GM21360 (cell line): ENCODE data around the gene IL1R2.

Experiments used
- ATAC-seq: cut with Tn5 transposase; IDR thresholded peaks from one replicate; pipeline ENCODE4 v1.9.1; 2021; ENCODE audit warnings: mild to moderate bottlenecking, moderate library complexity; ENCODE audit not compliant: unreplicated experiment

The IL1R2 gene

GRCh38 chr2:101972621-101973434 lies 18.9 kb upstream of the IL1R2 start:
- ATAC-seq, result no peak

DNA sequence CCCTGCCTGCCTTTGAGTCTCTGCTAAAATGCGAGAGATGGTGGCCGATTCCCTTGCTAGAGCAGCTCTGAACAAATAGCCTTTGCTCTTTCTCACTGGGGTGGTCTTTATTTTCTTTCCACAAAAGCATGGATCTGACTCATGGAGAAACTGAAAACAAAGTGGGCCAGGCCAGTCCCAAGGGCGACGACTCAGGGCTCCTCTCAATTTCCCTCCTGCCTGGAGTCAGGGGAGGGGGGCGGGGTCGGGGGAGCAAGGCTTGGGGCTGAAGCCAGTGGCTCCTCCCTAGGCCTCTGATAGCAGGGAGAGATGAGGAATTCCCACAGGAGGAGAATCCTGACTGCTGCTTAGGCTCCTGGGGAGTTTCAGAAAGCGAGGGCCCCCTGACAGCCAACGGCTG lies 17.1 kb upstream of the IL1R2 start:
- ATAC-seq, result no peak

DNA sequence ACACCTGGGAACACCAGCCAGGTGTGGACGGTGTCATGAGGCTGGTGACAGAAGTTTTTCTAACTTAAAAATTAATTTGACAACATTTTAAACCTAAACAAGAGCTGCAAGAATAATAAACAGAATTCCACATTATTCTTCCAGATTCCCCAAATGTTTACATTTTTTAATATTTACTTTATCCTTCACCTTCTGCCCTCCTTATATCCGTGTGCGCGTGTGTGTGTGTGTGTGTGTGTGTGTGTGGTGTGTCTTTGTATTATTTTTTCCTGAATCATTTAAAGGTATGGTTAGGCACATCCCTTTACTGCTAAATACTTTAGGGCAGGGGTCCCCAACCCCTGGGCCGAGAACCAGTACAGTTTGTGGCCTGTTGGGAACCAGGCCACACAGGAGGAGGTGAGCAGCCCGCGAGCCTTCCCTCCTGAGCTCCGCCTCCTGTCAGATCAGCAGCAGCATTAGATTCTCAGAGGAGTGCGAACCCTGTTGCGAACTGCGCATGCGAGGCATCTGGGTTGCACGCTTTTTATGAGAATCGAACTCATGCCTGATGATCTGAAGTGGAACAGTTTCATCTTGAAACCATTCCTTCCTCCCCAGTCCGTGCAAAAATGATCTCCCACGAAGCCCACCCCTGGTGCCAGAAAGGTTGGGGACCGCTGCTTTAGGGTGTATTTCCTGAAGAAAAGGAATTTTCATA lies 16.4 kb upstream of the IL1R2 start:
- ATAC-seq, result no peak

- no peak for ATAC-seq
These were observed 14.9 kb upstream of the IL1R2 start for GRCh38 chr2:101976891-101977290.

- no peak for ATAC-seq
These were observed 11.4 kb upstream of the IL1R2 start for GRCh38 chr2:101980368-101980767.

- no peak for ATAC-seq
These were observed 10.7 kb upstream of the IL1R2 start for GRCh38 chr2:101981066-101981465.

DNA sequence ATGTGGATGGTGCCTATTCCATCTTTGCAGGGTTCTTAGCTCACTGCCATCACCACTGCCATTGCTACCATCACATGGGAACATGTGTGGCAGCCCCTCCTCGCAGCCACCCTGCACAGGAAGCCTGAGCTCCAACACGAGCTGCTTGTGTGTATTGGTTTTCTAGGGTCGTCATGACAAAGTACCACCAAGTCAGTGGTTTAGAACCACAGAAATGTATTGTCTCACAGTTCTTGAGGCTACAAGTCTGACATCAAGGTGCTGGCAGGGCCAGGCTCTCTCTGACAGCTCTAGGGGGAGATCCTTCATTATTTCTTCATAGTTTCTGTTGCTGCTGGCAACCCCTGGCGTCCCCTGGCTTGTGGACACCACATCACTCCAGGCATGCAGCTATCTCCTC lies 10.3 kb upstream of the IL1R2 start:
- no peak for ATAC-seq

- ATAC-seq, result no peak
These were observed 9.2 kb upstream of the IL1R2 start for GRCh38 chr2:101982495-101983029.

- no peak for ATAC-seq
These were observed 8.3 kb upstream of the IL1R2 start for GRCh38 chr2:101983486-101983885.

DNA sequence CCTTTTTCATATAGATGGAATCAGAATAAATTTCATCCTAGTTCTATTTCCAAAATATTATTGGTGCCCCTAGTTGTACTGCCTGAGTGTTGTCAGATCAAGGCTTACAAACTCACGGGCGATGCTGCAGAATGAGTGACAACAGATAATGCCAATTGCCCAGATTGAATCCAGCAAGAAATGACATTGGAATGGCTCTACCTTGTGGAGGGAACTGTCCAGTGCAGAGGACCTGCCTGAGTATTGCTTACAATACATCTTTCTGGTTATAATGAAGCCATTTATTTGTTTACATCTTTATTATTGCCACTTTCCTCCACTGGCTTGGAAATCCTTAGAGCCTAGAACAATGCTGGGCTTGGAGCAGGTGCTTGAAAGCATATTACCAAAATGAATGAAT lies 7.8 kb upstream of the IL1R2 start:
- ATAC-seq, result no peak

DNA sequence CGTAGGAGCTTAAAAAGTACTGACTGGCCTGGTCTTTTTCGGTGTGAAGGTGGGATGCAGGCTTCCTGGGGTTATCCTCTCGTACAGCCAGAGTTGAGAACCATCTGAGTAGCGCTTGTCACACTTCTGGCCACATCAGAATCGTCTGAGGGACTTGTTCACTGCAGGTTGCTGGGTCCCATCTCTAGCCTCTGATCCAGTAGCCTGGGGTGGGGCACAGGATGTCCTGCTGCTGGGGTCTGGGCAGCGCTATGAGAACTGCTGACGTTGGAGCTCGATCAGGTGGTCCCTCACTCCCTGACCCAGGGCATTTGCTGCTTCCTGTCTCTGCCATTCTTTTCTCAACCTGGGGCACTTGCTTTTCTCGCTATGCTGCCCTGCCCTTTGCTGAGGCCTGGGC lies 7.1 kb upstream of the IL1R2 start:
- no peak for ATAC-seq

DNA sequence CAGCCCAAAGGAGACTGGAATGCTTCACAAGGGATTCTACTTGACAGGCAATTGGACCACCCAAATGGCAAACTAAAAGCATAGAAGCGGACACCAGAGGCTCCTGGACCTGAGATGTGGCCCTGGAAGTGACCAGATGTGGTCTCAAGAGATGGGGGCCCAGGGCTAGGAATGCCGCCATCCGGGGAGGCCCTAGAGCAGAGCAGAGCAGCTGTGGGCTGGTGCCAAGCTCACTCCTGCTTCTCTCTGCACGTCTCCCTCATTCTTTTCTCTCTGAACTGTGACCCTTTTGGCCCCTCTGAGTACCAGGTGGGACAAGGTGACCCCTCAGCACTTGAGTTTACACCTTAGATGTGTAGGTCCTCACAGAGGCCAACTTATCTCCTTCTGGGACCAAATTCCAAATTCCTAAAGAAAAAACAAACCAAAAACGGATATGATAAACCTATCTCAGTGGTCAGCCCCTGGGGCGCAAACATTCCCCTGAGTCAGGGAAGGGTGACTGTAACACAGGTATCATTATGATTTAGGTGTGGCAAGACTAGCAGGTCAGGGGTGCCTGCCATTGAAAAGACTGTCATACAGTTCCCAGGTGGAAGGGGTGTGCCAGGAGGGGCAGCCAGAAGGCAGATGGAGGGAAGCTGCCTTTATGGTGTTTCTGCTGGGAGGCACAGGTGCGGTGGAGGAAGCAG lies 6.5 kb upstream of the IL1R2 start:
- no peak for ATAC-seq

- no peak for ATAC-seq
These were observed 6.0 kb upstream of the IL1R2 start for GRCh38 chr2:101985793-101986164.

GRCh38 chr2:101986376-101986775 lies 5.4 kb upstream of the IL1R2 start:
- ATAC-seq, result no peak

DNA sequence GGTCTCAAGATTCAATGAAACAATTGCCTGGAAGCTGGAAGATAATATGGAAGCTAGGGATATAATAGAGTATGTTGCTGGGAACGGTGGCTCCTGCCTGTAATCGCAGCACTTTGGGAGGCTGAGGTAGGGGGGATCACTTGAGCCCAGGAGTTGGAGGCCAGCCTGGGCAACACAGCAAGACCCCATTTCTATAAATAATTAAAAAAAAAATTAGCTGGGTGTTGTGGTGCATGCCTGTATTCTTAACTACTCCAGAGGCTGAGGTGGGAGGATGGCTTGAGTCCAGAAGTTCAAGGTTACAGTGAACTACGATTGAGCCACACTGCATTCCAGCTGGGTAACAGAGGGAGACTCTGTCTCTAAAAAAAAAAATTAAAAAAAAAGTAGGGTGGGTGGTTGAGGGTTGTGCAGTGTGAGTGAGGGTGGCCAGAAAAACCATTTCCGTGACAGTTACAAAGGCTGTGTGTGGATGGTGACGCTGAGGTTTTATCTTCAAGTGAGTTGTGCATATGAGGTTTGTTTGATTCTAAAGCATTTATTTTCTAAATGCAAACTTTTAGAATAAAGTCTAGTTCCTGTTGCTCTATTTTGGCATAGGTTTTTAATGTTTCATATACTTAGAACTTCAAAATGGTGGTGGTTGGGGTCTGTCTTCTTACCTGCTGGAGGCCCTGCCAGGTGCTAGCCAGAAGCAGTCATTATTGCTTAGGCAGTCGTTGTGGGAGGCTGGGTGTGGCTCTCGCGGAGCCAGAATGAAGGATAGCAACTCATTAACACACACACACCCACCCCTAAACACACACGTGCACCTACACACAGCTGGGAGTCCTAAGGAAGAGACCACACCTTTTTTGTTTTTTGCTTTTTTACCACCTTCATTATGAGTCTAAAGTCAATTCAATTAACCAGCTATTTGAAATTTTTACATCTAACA lies 4.7 kb upstream of the IL1R2 start:
- no peak for ATAC-seq

- ATAC-seq, result no peak
These were observed 3.9 kb upstream of the IL1R2 start for GRCh38 chr2:101987832-101988231.

DNA sequence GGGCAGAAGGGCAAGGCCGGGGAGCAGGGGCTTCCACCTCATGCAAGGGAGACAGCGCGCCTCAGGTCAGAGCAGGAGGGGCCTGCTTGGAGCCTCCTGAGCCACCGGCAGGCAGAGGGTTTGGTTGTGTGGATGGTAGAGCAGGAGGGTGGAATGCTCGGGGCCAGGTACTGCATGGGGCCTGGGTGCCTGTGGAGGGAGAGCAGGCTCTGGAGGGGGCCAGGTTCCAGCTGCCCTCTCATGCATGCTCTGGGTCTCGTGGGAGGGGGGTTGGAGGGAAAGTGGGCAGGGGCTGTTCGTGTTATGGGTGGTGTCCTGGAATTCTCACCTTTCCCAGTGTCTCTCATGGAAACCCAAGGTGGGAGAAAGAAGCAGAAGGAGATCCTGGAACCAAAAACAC lies 3.2 kb upstream of the IL1R2 start:
- ATAC-seq, result no peak

- ATAC-seq, result no peak
These were observed 1.9 kb upstream of the IL1R2 start for GRCh38 chr2:101989740-101990460.

DNA sequence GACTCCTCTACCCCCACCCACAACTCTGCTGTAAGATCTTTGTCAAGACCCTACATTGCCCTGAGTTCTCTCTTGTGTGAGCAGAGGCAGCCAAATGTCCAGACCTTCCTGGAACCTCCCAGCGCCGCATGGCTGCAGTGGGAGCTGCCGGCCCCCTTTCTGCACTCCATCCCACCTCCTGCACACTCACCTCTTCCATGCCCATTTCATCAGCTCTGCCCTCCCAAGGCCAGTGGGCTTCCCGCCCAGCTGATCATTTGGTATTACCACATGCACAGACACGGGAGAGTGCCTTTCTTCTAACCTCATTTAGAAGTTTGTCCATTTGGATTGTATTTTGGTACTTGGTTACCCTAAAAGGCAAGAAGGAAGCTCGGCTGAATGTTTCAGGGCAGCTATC lies 2.0 kb downstream of the IL1R2 start:
- ATAC-seq, result no peak

DNA sequence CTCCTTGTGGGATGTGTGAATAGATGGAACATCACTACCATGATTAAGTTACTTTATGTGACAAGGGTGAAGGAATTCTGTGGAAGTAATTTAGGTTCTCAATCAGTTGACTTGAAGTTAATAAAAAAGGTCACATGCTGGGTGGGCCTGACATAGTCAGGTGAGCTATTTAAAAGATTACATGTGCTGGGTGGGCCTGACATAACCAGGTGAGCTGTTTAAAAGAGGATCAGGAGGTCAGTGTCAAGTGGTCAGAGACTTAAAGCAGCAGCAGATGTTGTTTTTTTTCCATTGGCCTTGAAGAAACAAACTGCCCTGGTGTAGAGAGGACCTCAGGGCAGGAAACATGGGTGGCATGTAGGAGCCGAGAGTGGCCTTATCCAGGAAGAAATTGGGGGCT lies 3.3 kb downstream of the IL1R2 start:
- no peak for ATAC-seq
